ENCODE data around the gene CACNA2D1. TPM values are rescaled to one million over a fixed set of nuclear protein-coding genes. Genes with fewer than 3 reads are reported as not detected.
A peak's percentile ranks its signal among the peaks of the same experiment; 100 is the strongest.

The CACNA2D1 gene
- polyA plus RNA-seq, 2 of the 4 experiments (the other 2 are of a cell fraction): 18.0 to 32.9 TPM

DNA sequence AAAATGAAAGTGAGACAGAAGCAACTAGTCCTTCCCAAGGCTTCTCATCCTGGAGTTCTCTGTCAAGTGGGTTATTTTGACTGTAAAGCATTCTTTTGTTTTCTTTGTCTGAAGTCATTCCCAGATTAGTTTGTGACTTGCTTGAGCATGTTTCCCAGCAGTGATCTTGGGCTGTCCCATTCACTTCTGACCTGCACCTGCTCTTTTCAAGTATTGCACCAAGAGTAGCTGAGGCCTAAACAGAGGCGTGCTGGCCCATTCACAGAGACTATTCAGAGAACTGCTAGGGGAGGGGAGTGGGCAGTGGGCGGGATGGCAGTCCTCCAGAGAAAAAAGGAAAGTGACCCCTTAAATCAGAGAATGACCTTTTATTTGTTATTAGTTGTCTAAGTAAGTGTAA lies 61.3 kb downstream of the CACNA2D1 start:
- Histone ChIP-seq H3K27ac (no peak overlapping the region), H3K9me3 (no peaks in the 10 kb centered on the region), H3K4me2 (no peak overlapping the region), H3K4me3 (no peak overlapping the region), H3K4me1 (0 out of 3 replicates have a peak, but pooled peaks cover 4% of the 10 kb centered on the region)
- ATAC-seq (no peak), DNase-seq (ENCODE audit: low read depth in 1 of 2, low spot score in 1 of 2) (no peak), FAIRE-seq (no peak)
- WGBS (ENCODE audit: missing lambda C conversion rate): 92% methylated on average over 2 of the region's 2 CpGs
- ChIA-PET POLR2A (no interaction called here), CTCF (interaction anchor here (1.0 kb wide), 1 partner anchor 135 kb away, joined by 3 read pairs; no protein-coding TSS in a partner anchor)
- TF ChIP-seq, protein P1, sequence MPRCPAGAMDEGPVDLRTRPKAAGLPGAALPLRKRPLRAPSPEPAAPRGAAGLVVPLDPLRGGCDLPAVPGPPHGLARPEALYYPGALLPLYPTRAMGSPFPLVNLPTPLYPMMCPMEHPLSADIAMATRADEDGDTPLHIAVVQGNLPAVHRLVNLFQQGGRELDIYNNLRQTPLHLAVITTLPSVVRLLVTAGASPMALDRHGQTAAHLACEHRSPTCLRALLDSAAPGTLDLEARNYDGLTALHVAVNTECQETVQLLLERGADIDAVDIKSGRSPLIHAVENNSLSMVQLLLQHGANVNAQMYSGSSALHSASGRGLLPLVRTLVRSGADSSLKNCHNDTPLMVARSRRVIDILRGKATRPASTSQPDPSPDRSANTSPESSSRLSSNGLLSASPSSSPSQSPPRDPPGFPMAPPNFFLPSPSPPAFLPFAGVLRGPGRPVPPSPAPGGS (IDR thresholded peaks at IDR 0.05): no peak
- TF ChIP-seq FOXS1 (CRISPR knock-in tag; IDR thresholded peaks at IDR 0.05) (no peak), FOSL2 (IDR thresholded peaks at IDR 0.05) (no peak), FOSL2 (CRISPR knock-in tag; IDR thresholded peaks at IDR 0.05) (no peak), ZSCAN20 (CRISPR knock-in tag; IDR thresholded peaks at IDR 0.05) (no peak), GATA3 (IDR thresholded peaks at IDR 0.05; ENCODE audit: borderline replicate concordance) (no peak), PHF8 (IDR thresholded peaks at IDR 0.05; ENCODE audit: borderline replicate concordance, low read depth) (no peak), HOXB5 (CRISPR knock-in tag; IDR thresholded peaks at IDR 0.05) (no peak), CEBPB (IDR thresholded peaks at IDR 0.05) (no peak), CBX8 (IDR thresholded peaks at IDR 0.05) (no peak), KDM5A (IDR thresholded peaks at IDR 0.05) (no peak), ZC3H11A (IDR thresholded peaks at IDR 0.05) (no peak), NR3C1 (IDR thresholded peaks at IDR 0.05) (no peak), JUNB (IDR thresholded peaks at IDR 0.05) (no peak)
- TF ChIP-seq, protein P2, sequence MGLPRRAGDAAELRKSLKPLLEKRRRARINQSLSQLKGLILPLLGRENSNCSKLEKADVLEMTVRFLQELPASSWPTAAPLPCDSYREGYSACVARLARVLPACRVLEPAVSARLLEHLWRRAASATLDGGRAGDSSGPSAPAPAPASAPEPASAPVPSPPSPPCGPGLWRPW (IDR thresholded peaks at IDR 0.05): no peak
- TF ChIP-seq, protein P3, sequence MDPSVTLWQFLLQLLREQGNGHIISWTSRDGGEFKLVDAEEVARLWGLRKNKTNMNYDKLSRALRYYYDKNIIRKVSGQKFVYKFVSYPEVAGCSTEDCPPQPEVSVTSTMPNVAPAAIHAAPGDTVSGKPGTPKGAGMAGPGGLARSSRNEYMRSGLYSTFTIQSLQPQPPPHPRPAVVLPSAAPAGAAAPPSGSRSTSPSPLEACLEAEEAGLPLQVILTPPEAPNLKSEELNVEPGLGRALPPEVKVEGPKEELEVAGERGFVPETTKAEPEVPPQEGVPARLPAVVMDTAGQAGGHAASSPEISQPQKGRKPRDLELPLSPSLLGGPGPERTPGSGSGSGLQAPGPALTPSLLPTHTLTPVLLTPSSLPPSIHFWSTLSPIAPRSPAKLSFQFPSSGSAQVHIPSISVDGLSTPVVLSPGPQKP (IDR thresholded peaks at IDR 0.05; ENCODE audit: low read depth, low read length): no peak
- TF ChIP-seq, protein P4, sequence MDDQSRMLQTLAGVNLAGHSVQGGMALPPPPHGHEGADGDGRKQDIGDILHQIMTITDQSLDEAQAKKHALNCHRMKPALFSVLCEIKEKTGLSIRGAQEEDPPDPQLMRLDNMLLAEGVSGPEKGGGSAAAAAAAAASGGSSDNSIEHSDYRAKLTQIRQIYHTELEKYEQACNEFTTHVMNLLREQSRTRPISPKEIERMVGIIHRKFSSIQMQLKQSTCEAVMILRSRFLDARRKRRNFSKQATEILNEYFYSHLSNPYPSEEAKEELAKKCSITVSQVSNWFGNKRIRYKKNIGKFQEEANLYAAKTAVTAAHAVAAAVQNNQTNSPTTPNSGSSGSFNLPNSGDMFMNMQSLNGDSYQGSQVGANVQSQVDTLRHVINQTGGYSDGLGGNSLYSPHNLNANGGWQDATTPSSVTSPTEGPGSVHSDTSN (IDR thresholded peaks at IDR 0.05): no peak

DNA sequence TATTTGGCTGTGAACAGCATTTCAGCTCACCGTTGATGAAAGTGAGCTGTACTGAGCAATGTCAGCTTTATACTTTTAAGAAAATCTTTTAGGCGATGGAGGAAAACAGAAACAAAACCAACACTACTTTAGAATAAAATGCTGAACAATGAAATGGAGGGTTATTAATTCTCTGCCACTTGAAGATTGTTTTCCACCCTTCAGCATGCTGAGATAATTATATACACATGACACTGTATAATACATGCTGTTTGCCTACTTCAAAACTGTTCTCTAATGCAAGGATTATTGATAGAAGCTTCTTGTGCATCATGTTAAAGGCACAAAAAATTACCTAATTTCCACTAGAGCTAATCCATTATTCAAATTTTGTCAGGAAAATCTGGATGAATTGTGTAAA lies 66.8 kb downstream of the CACNA2D1 start:
- Histone ChIP-seq H3K4me1 (peaks cover 10% of the 10 kb centered on the region; the same call in 2 of the 3 replicates), H3K27ac (no peak overlapping the region), H3K9me3 (no peaks in the 10 kb centered on the region), H3K4me2 (peak overlapping the region; percentile 42), H3K4me3 (no peak overlapping the region)
- ATAC-seq (no peak), DNase-seq (ENCODE audit: low read depth in 1 of 2, low spot score in 1 of 2) (no peak), FAIRE-seq (no peak)
- CTCF ChIA-PET: no interaction called here
- POLR2A ChIA-PET: no interaction called here
- 44% methylated on average over 2 of the region's 2 CpGs for WGBS (ENCODE audit: missing lambda C conversion rate)
- no peak for TF ChIP-seq NPAS2 (CRISPR knock-in tag; IDR thresholded peaks at IDR 0.05; ENCODE audit: borderline replicate concordance)
- no peak for TF ChIP-seq ZSCAN20 (CRISPR knock-in tag; IDR thresholded peaks at IDR 0.05)
- TF ChIP-seq, protein P1 (IDR thresholded peaks at IDR 0.05): no peak
- TF ChIP-seq, protein P5, sequence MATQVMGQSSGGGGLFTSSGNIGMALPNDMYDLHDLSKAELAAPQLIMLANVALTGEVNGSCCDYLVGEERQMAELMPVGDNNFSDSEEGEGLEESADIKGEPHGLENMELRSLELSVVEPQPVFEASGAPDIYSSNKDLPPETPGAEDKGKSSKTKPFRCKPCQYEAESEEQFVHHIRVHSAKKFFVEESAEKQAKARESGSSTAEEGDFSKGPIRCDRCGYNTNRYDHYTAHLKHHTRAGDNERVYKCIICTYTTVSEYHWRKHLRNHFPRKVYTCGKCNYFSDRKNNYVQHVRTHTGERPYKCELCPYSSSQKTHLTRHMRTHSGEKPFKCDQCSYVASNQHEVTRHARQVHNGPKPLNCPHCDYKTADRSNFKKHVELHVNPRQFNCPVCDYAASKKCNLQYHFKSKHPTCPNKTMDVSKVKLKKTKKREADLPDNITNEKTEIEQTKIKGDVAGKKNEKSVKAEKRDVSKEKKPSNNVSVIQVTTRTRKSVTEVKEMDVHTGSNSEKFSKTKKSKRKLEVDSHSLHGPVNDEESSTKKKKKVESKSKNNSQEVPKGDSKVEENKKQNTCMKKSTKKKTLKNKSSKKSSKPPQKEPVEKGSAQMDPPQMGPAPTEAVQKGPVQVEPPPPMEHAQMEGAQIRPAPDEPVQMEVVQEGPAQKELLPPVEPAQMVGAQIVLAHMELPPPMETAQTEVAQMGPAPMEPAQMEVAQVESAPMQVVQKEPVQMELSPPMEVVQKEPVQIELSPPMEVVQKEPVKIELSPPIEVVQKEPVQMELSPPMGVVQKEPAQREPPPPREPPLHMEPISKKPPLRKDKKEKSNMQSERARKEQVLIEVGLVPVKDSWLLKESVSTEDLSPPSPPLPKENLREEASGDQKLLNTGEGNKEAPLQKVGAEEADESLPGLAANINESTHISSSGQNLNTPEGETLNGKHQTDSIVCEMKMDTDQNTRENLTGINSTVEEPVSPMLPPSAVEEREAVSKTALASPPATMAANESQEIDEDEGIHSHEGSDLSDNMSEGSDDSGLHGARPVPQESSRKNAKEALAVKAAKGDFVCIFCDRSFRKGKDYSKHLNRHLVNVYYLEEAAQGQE (IDR thresholded peaks at IDR 0.05): no peak
- TF ChIP-seq FOSB (CRISPR knock-in tag; IDR thresholded peaks at IDR 0.05): no peak
- TF ChIP-seq, protein P6, sequence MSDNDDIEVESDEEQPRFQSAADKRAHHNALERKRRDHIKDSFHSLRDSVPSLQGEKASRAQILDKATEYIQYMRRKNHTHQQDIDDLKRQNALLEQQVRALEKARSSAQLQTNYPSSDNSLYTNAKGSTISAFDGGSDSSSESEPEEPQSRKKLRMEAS (IDR thresholded peaks at IDR 0.05): no peak
- no peak for TF ChIP-seq HOXB13 (CRISPR knock-in tag; IDR thresholded peaks at IDR 0.05; ENCODE audit: low read depth)
- no peak for TF ChIP-seq KDM5A (IDR thresholded peaks at IDR 0.05)
- TF ChIP-seq CHD4 (IDR thresholded peaks at IDR 0.05; ENCODE audit: borderline replicate concordance): no peak
- no peak for TF ChIP-seq POLR2A (IDR thresholded peaks at IDR 0.05; ENCODE audit: low read length)
- TF ChIP-seq TP53 (CRISPR knock-in tag; IDR thresholded peaks at IDR 0.05): no peak
- no peak for TF ChIP-seq NR3C1 (IDR thresholded peaks at IDR 0.05)
- TF ChIP-seq SMC3 (IDR thresholded peaks at IDR 0.05): no peak
- TF ChIP-seq HOXA7 (CRISPR knock-in tag; IDR thresholded peaks at IDR 0.05): no peak
